HepG2 (cell line): ENCODE measurements around the gene APEX1. TPM values are rescaled to one million over a fixed set of nuclear protein-coding genes. Genes with fewer than 3 reads are reported as not detected.

Experiments
- CBX1 ChIP-seq: IDR thresholded peaks from one replicate; pipeline ENCODE4 v1.6.1; 2016; ENCODE audit warnings: antibody characterized with exemption, low read depth
- HDAC6 ChIP-seq: fragments of 200-600 bp; sonication (generic); IDR thresholded peaks from 2 replicates; pipeline ENCODE4 v1.7.0; 2017; ENCODE audit warnings: mild to moderate bottlenecking, antibody characterized with exemption, low read length, low read depth
- HMG20B ChIP-seq: conservative IDR thresholded peaks from 2 replicates; pipeline ENCODE4 v1.6.1; 2016; ENCODE audit warnings: missing genetic modification reagents, missing compliant biosample characterization
- HOXD1 ChIP-seq: sonication (generic); formaldehyde crosslinking; IDR thresholded peaks from 2 replicates; pipeline ENCODE4 v1.5.0; 2020; ENCODE audit warnings: missing genetic modification reagents
- ISL2 ChIP-seq: sonication (generic); formaldehyde crosslinking; IDR thresholded peaks from 2 replicates; pipeline ENCODE4 v1.5.0; 2020; ENCODE audit warnings: missing genetic modification reagents
- KMT2A ChIP-seq: sonication (generic); formaldehyde crosslinking; IDR thresholded peaks from 2 replicates; pipeline ENCODE4 v1.4.0; 2020; ENCODE audit warnings: missing genetic modification reagents
- MED8 ChIP-seq: sonication (generic); formaldehyde crosslinking; IDR thresholded peaks from 2 replicates; pipeline ENCODE4 v1.8.1; 2023; ENCODE audit warnings: mild to moderate bottlenecking, missing genetic modification reagents; ENCODE audit not compliant: insufficient replicate concordance
- MYPOP ChIP-seq: sonication (generic); formaldehyde crosslinking; IDR thresholded peaks from 2 replicates; pipeline ENCODE4 v1.8.1; 2023; ENCODE audit warnings: mild to moderate bottlenecking, moderate library complexity, missing genetic modification reagents
- NKX3-1 ChIP-seq: sonication (generic); formaldehyde crosslinking; IDR thresholded peaks from 2 replicates; pipeline ENCODE4 v1.5.0; 2020; ENCODE audit warnings: missing genetic modification reagents
- PRPF4 ChIP-seq: fragments of 200-400 bp; formaldehyde crosslinking; IDR thresholded peaks from 2 replicates; pipeline ENCODE4 v1.6.1; 2016; ENCODE audit warnings: low read length, low read depth; ENCODE audit not compliant: poor library complexity, severe bottlenecking
- RERE ChIP-seq: IDR thresholded peaks from 2 replicates; pipeline ENCODE4 v1.6.1; 2016; ENCODE audit warnings: low read depth, missing genetic modification reagents, missing compliant biosample characterization
- SOX6 ChIP-seq, 2 experiments: fragments of 450-650 bp in 1 of 2; sonication (generic) in 1 of 2; formaldehyde crosslinking in 1 of 2; IDR thresholded peaks; 2 replicates each; pipeline versions ENCODE4 v1.4.0 to v1.6.1; 2017 to 2020; ENCODE audit warnings: antibody characterized with exemption in 1 of 2, mild to moderate bottlenecking in 1 of 2, missing genetic modification reagents in 1 of 2
- STAT5B ChIP-seq: sonication (generic); formaldehyde crosslinking; IDR thresholded peaks from 2 replicates; pipeline ENCODE4 v1.4.0; 2020; ENCODE audit warnings: missing genetic modification reagents
- ZNF20 ChIP-seq: sonication (generic); formaldehyde crosslinking; IDR thresholded peaks from 2 replicates; pipeline ENCODE4 v1.4.0; 2020; ENCODE audit warnings: mild to moderate bottlenecking, moderate library complexity, missing genetic modification reagents
- ZNF615 ChIP-seq: sonication (generic); formaldehyde crosslinking; IDR thresholded peaks from 2 replicates; pipeline ENCODE4 v1.5.0; 2020; ENCODE audit warnings: mild to moderate bottlenecking, missing genetic modification reagents, borderline replicate concordance
- ZNF713 ChIP-seq: sonication (generic); formaldehyde crosslinking; IDR thresholded peaks from 2 replicates; pipeline ENCODE4 v1.4.0; 2020; ENCODE audit warnings: mild to moderate bottlenecking, missing genetic modification reagents
- polyA plus RNA-seq, 8 experiments: library from polyadenylated mRNA; depleted of rRNA in 3 of 8; stranded (reverse) in 7 of 8; unstranded in 1 of 8; fragments of >200 nt; fragmentation: Illumina TruSeq in 4 of 8; extraction: Trizol in 4 of 8; gene quantifications; 2 replicates each; pipeline versions ENCODE4 v1.2.1 to v1.2.3, GENCODE V29; 2011 to 2016; ENCODE audit warnings: low read depth in 4 of 8, missing spikeins in 1 of 8, mixed read lengths in 1 of 8; ENCODE audit not compliant: insufficient read depth in 1 of 8
- total RNA-seq, 5 experiments: library from RNA; depleted of rRNA; stranded (reverse); fragments of >200 nt; fragmentation: Illumina TruSeq; extraction: Trizol; gene quantifications; 2 replicates each; pipeline ENCODE4 v1.2.3, GENCODE V29; 2016; ENCODE audit warnings: low read depth in 1 of 5

Gene APEX1
- total and polyA plus RNA-seq, 2 of the 13 experiments (the other 11 are each of a cell fraction or from before 2014, with no cell fraction given), result 171 to 405 TPM

GRCh38 chr14:20485900-20486299 is 30.9 kb downstream of the APEX1 start (continued):
- TF ChIP-seq RERE (CRISPR knock-in tag) (no peak), PRPF4 (no peak), HMG20B (CRISPR knock-in tag) (no peak), ZNF713 (CRISPR knock-in tag) (no peak), NKX3-1 (no peak), CBX1 (no peak), KMT2A (CRISPR knock-in tag) (no peak), SOX6 (IDR thresholded peaks at IDR 0.05) (no peak), SOX6 (CRISPR knock-in tag; IDR thresholded peaks at IDR 0.05) (no peak), HOXD1 (CRISPR knock-in tag) (no peak), ZNF615 (CRISPR knock-in tag) (no peak), ISL2 (no peak), ZNF20 (CRISPR knock-in tag) (no peak), MYPOP (CRISPR knock-in tag) (no peak), MED8 (no peak), STAT5B (CRISPR knock-in tag) (no peak), HDAC6 (no peak)
